ENCODE measurements around the gene STK17A. TPM values are rescaled to one million over a fixed set of nuclear protein-coding genes. Genes with fewer than 3 reads are reported as not detected.

STK17A gene
- total and polyA plus RNA-seq, 4 donors, result 11.7 to 34.7 (median 22.0) TPM

DNA sequence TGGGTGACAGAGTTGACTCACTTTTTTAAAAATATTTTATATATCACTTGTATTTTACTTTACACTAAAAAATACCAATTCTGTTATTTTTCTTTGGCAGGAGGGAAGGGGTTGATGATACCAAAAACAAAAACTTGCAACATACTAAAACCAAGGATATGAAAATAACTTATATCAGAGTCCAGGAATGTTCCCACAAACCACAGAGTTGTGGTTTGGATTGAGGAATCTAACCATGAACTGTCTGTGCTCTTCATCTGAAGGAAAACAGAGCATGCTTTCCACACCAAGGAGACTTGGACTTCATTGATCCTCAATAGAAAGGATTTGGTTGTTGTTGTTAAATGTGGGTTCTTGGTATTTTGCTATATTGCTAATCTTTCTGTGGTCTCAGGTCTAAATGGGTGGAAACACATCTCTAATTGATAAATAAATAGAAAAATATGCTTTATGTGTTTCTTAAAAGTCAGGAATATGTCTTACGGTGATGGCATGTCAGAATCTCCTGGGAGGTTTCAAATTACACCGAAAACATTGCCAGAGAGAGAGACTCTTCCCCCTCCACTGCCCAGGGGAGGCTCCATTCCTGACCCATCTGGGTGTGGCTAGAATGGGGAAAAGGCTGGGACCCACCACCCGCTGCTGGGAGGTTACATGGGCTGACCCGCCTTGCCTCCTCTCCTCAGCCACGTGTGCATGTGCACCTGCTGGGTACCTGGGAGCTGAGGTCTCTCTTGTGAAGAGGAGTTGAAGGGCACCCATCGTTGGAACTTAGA is 46.9 kb upstream of the STK17A start:
- ATAC-seq (ENCODE audit: insufficient read depth, low FRiP score), result peak; percentile 49
- 88 to 91% methylated on average over 6 of the region's 6 CpGs for WGBS, 2 donors
- H3K27me3 ChIP-seq (ENCODE audit: control insufficient read depth in 3 of 3, insufficient read depth in 3 of 3, low read length in 2 of 3), result no peaks in the 10 kb centered on the region

DNA sequence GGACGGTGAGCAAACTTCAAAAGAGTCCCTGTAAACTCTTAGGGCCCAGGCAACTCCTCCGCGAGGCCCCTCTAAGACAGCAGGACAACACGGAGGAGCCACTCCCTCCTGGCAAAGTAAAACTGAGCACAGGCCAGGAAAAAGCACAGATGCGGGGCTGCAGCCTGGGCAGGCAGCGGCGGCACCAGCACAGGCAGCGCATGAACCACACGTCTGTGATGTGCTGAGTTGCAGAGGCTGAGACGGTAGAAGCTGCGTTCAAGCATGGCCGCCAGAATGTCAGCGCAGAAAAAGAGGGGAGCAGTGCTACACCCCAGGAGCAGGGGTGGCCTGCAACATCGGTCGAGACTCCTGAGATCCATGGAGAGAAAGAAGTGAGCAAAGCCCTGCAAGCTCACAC is 46.1 kb upstream of the STK17A start:
- 89 to 93% methylated on average over 15 of the region's 15 CpGs for WGBS, 2 donors
- no peaks in the 10 kb centered on the region for H3K27me3 ChIP-seq (ENCODE audit: control insufficient read depth in 3 of 3, insufficient read depth in 3 of 3, low read length in 2 of 3)
- no peaks in the 10 kb centered on the region for H3K36me3 ChIP-seq (ENCODE audit: control insufficient read depth in 4 of 4, insufficient read depth in 4 of 4, low read length in 4 of 4)
- H3K27ac ChIP-seq (ENCODE audit: low read depth in 1 of 2, low read length in 1 of 2), result no peak overlapping the region
- H3K4me1 ChIP-seq (ENCODE audit: control insufficient read depth in 5 of 5, insufficient read depth in 5 of 5, low read length in 5 of 5), result peaks cover 0 to 9% (median 2%) of the 10 kb centered on the region in 5 donors
- TF ChIP-seq, protein P1, sequence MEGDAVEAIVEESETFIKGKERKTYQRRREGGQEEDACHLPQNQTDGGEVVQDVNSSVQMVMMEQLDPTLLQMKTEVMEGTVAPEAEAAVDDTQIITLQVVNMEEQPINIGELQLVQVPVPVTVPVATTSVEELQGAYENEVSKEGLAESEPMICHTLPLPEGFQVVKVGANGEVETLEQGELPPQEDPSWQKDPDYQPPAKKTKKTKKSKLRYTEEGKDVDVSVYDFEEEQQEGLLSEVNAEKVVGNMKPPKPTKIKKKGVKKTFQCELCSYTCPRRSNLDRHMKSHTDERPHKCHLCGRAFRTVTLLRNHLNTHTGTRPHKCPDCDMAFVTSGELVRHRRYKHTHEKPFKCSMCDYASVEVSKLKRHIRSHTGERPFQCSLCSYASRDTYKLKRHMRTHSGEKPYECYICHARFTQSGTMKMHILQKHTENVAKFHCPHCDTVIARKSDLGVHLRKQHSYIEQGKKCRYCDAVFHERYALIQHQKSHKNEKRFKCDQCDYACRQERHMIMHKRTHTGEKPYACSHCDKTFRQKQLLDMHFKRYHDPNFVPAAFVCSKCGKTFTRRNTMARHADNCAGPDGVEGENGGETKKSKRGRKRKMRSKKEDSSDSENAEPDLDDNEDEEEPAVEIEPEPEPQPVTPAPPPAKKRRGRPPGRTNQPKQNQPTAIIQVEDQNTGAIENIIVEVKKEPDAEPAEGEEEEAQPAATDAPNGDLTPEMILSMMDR (IDR thresholded peaks at IDR 0.05; ENCODE audit: control extremely low read depth, extremely low read depth), result no peak
- no peak overlapping the region for H3K9ac ChIP-seq (ENCODE audit: insufficient read depth in 1 of 2, low read length in 2 of 2)
- DNase-seq (no peak), ATAC-seq (ENCODE audit: insufficient read depth, low FRiP score) (no peak)
- no peaks in the 10 kb centered on the region for H3K9me3 ChIP-seq (ENCODE audit: control insufficient read depth in 4 of 4, insufficient read depth in 3 of 4, low read length in 3 of 4)
- H3K4me3 ChIP-seq, result no peak overlapping the region

More for the DNA sequence above, 46.9 kb upstream of the STK17A start:
- Histone ChIP-seq H3K36me3 (ENCODE audit: control insufficient read depth in 4 of 4, insufficient read depth in 4 of 4, low read length in 4 of 4) (no peaks in the 10 kb centered on the region), H3K27ac (ENCODE audit: low read depth in 1 of 2, low read length in 1 of 2) (no peak overlapping the region), H3K9ac (ENCODE audit: insufficient read depth in 1 of 2, low read length in 2 of 2) (no peak overlapping the region), H3K9me3 (ENCODE audit: control insufficient read depth in 4 of 4, insufficient read depth in 3 of 4, low read length in 3 of 4) (no peaks in the 10 kb centered on the region), H3K4me3 (no peak overlapping the region), H3K4me1 (ENCODE audit: control insufficient read depth in 5 of 5, insufficient read depth in 5 of 5, low read length in 5 of 5) (peaks cover 0 to 9% (median 2%) of the 10 kb centered on the region in 5 donors)
- TF ChIP-seq, protein P1 (IDR thresholded peaks at IDR 0.05; ENCODE audit: control extremely low read depth, extremely low read depth), result no peak
- no peak for DNase-seq

DNA sequence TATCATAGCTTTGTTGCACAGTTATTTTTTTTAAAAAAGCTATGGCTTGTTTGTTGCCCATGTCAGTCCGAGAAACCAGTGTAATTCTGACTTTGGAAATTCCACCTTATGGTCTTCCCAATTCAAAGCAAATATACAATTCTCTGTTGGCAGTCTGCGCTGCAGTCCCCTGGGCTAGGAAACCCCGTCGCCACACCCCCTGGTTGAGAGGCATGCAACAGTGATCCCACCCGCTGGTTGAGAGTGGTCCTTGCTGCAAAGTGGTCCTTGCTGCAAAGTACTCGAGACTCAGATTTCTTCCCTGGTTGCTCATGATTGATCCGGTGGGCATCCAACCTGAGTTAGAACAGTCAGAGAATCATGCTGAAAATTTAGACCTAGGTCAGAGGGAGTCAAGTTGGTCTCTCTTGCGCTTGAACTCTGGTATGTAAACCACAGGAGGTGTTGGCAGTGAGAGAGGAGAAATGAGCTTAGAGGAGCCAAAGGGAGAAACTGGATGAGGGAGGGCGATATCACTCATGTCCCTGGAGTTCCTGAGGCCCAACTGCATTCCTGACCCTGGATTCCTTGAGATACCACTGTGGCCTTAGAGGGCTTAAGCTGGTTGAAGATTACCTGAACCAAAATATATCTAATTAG is 45.0 kb upstream of the STK17A start:
- TF ChIP-seq, protein P1 (IDR thresholded peaks at IDR 0.05; ENCODE audit: control extremely low read depth, extremely low read depth), result no peak
- DNase-seq, result no peak
- Histone ChIP-seq H3K9me3 (ENCODE audit: control insufficient read depth in 4 of 4, insufficient read depth in 3 of 4, low read length in 3 of 4) (no peaks in the 10 kb centered on the region), H3K4me3 (no peak overlapping the region), H3K36me3 (ENCODE audit: control insufficient read depth in 4 of 4, insufficient read depth in 4 of 4, low read length in 4 of 4) (no peaks in the 10 kb centered on the region), H3K9ac (ENCODE audit: insufficient read depth in 1 of 2, low read length in 2 of 2) (no peak overlapping the region), H3K27ac (ENCODE audit: low read depth in 1 of 2, low read length in 1 of 2) (no peak overlapping the region), H3K4me1 (ENCODE audit: control insufficient read depth in 5 of 5, insufficient read depth in 5 of 5, low read length in 5 of 5) (peaks cover 0 to 9% (median 2%) of the 10 kb centered on the region in 5 donors), H3K27me3 (ENCODE audit: control insufficient read depth in 3 of 3, insufficient read depth in 3 of 3, low read length in 2 of 3) (no peaks in the 10 kb centered on the region)
- no peak for ATAC-seq (ENCODE audit: insufficient read depth, low FRiP score)
- WGBS, 2 donors, result 85 to 87% methylated on average over 9 of the region's 9 CpGs
